HepG2 (cell line): ENCODE data around the gene LST1. TPM values are rescaled to one million over a fixed set of nuclear protein-coding genes. Genes with fewer than 3 reads are reported as not detected.

Experiments
- CHCHD3 ChIP-seq: sonication (generic); formaldehyde crosslinking; IDR thresholded peaks from 2 replicates; pipeline ENCODE4 v1.8.0; 2022; ENCODE audit warnings: mild to moderate bottlenecking, missing genetic modification reagents, moderate library complexity
- HIVEP1 ChIP-seq: sonication (generic); formaldehyde crosslinking; IDR thresholded peaks from 2 replicates; pipeline ENCODE4 v1.4.0; 2020; ENCODE audit warnings: mild to moderate bottlenecking, missing genetic modification reagents
- KMT2A ChIP-seq: sonication (generic); formaldehyde crosslinking; IDR thresholded peaks from 2 replicates; pipeline ENCODE4 v1.4.0; 2020; ENCODE audit warnings: missing genetic modification reagents
- LBX2 ChIP-seq: sonication (generic); formaldehyde crosslinking; IDR thresholded peaks from 2 replicates; pipeline ENCODE4 v1.5.0; 2020; ENCODE audit warnings: missing genetic modification reagents, mild to moderate bottlenecking, borderline replicate concordance
- NBN ChIP-seq: fragments of 450-650 bp; conservative IDR thresholded peaks from 2 replicates; pipeline ENCODE4 v1.6.1; 2017
- POLR2AphosphoS2 ChIP-seq: IDR thresholded peaks from 2 replicates; pipeline ENCODE4 v1.6.1; 2011; ENCODE audit warnings: low read depth, low read length, improper control_type of control experiment
- RBAK ChIP-seq: sonication (generic); formaldehyde crosslinking; IDR thresholded peaks from 2 replicates; pipeline ENCODE4 v1.5.1; 2020; ENCODE audit warnings: mild to moderate bottlenecking, missing genetic modification reagents
- RFX3 ChIP-seq: IDR thresholded peaks from 2 replicates; pipeline ENCODE4 v1.6.1; 2016; ENCODE audit warnings: missing biosample characterization, missing genetic modification reagents
- TCF7L2 ChIP-seq: IDR thresholded peaks from 2 replicates; pipeline ENCODE4 v1.6.1; 2011; ENCODE audit warnings: mild to moderate bottlenecking, low read depth, low read length, moderate library complexity
- THYN1 ChIP-seq: sonication (generic); formaldehyde crosslinking; IDR thresholded peaks from 2 replicates; pipeline ENCODE4 v1.8.1; 2023; ENCODE audit warnings: low read depth, mild to moderate bottlenecking, moderate library complexity, missing genetic modification reagents, borderline replicate concordance
- WIZ ChIP-seq: sonication (generic); formaldehyde crosslinking; IDR thresholded peaks from 2 replicates; pipeline ENCODE4 v1.5.1; 2020; ENCODE audit warnings: mild to moderate bottlenecking, missing genetic modification reagents
- ZBTB21 ChIP-seq: sonication (generic); formaldehyde crosslinking; IDR thresholded peaks from 2 replicates; pipeline ENCODE4 v1.4.0; 2020; ENCODE audit warnings: missing genetic modification reagents
- ZFY ChIP-seq: sonication (generic); formaldehyde crosslinking; IDR thresholded peaks from 2 replicates; pipeline ENCODE4 v1.4.0; 2020; ENCODE audit warnings: missing genetic modification reagents
- ZMYM4 ChIP-seq: sonication (generic); formaldehyde crosslinking; IDR thresholded peaks from 2 replicates; pipeline ENCODE4 v1.8.1; 2023; ENCODE audit warnings: mild to moderate bottlenecking, missing genetic modification reagents
- ZNF160 ChIP-seq: sonication (generic); formaldehyde crosslinking; IDR thresholded peaks from 2 replicates; pipeline ENCODE4 v1.8.0; 2022; ENCODE audit warnings: mild to moderate bottlenecking, inconsistent platforms, missing genetic modification reagents
- ZNF235 ChIP-seq: sonication (generic); formaldehyde crosslinking; IDR thresholded peaks from 2 replicates; pipeline ENCODE4 v1.8.1; 2023; ENCODE audit warnings: mild to moderate bottlenecking, missing genetic modification reagents, borderline replicate concordance
- ZNF383 ChIP-seq: sonication (generic); formaldehyde crosslinking; IDR thresholded peaks from 2 replicates; pipeline ENCODE4 v1.4.0; 2020; ENCODE audit warnings: missing genetic modification reagents, mild to moderate bottlenecking, borderline replicate concordance
- ZNF564 ChIP-seq: sonication (generic); formaldehyde crosslinking; IDR thresholded peaks from 2 replicates; pipeline ENCODE4 v1.8.1; 2023; ENCODE audit warnings: mild to moderate bottlenecking, missing genetic modification reagents
- ZNF569 ChIP-seq: sonication (generic); formaldehyde crosslinking; IDR thresholded peaks from 2 replicates; pipeline ENCODE4 v1.5.0; 2020; ENCODE audit warnings: mild to moderate bottlenecking, missing genetic modification reagents, moderate library complexity, borderline replicate concordance
- ZNF577 ChIP-seq: sonication (generic); formaldehyde crosslinking; IDR thresholded peaks from 2 replicates; pipeline ENCODE4 v1.4.0; 2020; ENCODE audit warnings: mild to moderate bottlenecking, low read depth, missing genetic modification reagents, borderline replicate concordance
- ZNF629 ChIP-seq: sonication (generic); formaldehyde crosslinking; conservative IDR thresholded peaks from 2 replicates; pipeline ENCODE4 v1.5.0; 2020; ENCODE audit warnings: missing genetic modification reagents
- polyA plus RNA-seq, 8 experiments: library from polyadenylated mRNA; depleted of rRNA in 3 of 8; stranded (reverse) in 7 of 8; unstranded in 1 of 8; fragments of >200 nt; fragmentation: Illumina TruSeq in 4 of 8; extraction: Trizol in 4 of 8; gene quantifications; 2 replicates each; pipeline versions ENCODE4 v1.2.1 to v1.2.3, GENCODE V29; 2011 to 2016; ENCODE audit warnings: low read depth in 4 of 8, missing spikeins in 1 of 8, mixed read lengths in 1 of 8; ENCODE audit not compliant: insufficient read depth in 1 of 8
- total RNA-seq, 5 experiments: library from RNA; depleted of rRNA; stranded (reverse); fragments of >200 nt; fragmentation: Illumina TruSeq; extraction: Trizol; gene quantifications; 2 replicates each; pipeline ENCODE4 v1.2.3, GENCODE V29; 2016; ENCODE audit warnings: low read depth in 1 of 5
- TF ChIP-seq, protein P1 (sequence below): sonication (generic); formaldehyde crosslinking; IDR thresholded peaks from 2 replicates; pipeline ENCODE4 v1.5.1; 2020; ENCODE audit warnings: mild to moderate bottlenecking, missing genetic modification reagents
- TF ChIP-seq, protein P2 (sequence below), 2 experiments: sonication (generic) in 1 of 2; formaldehyde crosslinking in 1 of 2; IDR thresholded peaks; 2 replicates each; pipeline versions ENCODE4 v1.5.1 to v1.6.1; 2011 to 2020; ENCODE audit warnings: borderline replicate concordance in 1 of 2, low read depth in 1 of 2, low read length in 1 of 2, mild to moderate bottlenecking in 1 of 2, missing genetic modification reagents in 1 of 2, moderate library complexity in 1 of 2
- TF ChIP-seq, protein P3 (sequence below): sonication (generic); formaldehyde crosslinking; IDR thresholded peaks from 2 replicates; pipeline ENCODE4 v1.4.0; 2020; ENCODE audit warnings: missing genetic modification reagents

LST1 gene
- total and polyA plus RNA-seq, 2 of the 13 experiments (the other 11 are each of a cell fraction or from before 2014, with no cell fraction given), result not detected

DNA sequence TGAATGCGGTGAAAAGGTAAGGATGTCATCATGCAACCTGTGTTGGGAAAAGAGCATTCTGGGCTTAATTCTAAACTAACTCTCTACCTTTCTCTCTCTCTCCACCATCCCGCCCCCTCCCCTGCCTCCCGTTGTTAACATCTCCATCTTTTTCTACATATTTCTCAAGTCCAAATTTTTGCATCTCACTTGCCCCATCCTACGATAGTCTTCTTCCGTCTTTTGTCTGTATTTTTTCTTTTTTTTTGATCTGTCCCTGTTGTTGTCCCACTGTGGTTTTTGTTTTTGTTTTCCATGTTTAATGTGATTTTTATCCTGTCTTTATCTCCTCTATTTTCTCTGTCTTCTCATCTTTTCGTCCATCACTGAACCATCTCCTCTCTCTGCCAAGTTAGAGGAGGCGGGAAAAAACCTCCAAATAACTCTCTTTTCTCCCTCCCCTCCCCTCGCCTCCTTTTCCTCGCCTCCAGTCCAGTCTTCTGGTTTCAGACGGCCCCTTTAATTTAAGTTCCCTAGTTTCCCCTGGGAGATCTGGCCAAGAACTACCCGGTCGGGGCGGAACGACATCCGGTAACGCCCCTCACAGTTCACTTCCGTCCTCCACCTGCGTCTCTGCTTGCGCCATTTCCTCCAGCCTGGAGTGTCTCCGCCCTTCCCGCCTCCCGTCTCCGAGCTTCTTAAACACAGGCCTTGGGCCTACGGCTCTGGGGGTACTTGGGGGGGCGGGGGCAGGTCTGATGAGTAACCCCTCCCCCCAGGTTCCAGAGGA is 38.9 kb upstream of the LST1 start, which contains the start of gene NFKBIL1 (continued):
- no peak for TF ChIP-seq RBAK (CRISPR knock-in tag)
- TF ChIP-seq KMT2A (CRISPR knock-in tag), result peak; percentile 71
- TF ChIP-seq ZNF569 (CRISPR knock-in tag), result no peak
- TF ChIP-seq LBX2 (CRISPR knock-in tag), result no peak
- TF ChIP-seq HIVEP1 (CRISPR knock-in tag), result 0 out of 2 replicates have a peak, but pooled peaks have one; percentile 21
- TF ChIP-seq ZNF160 (CRISPR knock-in tag), result no peak
- TF ChIP-seq ZNF383 (CRISPR knock-in tag), result peak; percentile 71; the same call in 1 of the 2 replicates
- TF ChIP-seq CHCHD3 (CRISPR knock-in tag), result no peak
- no peak; the same call in 1 of the 2 replicates for TF ChIP-seq RFX3 (CRISPR knock-in tag)
- no peak for TF ChIP-seq THYN1 (CRISPR knock-in tag)
- TF ChIP-seq, protein P1, sequence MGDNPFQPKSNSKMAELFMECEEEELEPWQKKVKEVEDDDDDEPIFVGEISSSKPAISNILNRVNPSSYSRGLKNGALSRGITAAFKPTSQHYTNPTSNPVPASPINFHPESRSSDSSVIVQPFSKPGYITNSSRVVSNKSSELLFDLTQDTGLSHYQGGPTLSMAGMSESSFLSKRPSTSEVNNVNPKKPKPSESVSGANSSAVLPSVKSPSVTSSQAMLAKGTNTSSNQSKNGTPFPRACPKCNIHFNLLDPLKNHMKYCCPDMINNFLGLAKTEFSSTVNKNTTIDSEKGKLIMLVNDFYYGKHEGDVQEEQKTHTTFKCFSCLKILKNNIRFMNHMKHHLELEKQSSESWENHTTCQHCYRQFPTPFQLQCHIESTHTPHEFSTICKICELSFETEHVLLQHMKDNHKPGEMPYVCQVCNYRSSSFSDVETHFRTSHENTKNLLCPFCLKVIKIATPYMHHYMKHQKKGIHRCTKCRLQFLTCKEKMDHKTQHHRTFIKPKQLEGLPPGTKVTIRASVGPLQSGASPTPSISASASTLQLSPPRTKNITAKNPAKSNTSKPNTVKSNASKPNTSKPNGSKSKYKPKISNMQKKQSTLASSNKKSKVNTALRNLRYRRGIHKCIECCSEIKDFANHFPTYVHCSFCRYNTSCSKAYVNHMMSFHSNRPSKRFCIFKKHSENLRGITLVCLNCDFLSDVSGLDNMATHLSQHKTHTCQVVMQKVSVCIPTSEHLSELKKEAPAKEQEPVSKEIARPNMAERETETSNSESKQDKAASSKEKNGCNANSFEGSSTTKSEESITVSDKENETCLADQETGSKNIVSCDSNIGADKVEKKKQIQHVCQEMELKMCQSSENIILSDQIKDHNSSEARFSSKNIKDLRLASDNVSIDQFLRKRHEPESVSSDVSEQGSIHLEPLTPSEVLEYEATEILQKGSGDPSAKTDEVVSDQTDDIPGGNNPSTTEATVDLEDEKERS, result no peak
- peak; percentile 92 for TF ChIP-seq ZFY
- TF ChIP-seq POLR2AphosphoS2, result no peak
- peak; percentile 58 for TF ChIP-seq ZMYM4
- TF ChIP-seq, protein P2, sequence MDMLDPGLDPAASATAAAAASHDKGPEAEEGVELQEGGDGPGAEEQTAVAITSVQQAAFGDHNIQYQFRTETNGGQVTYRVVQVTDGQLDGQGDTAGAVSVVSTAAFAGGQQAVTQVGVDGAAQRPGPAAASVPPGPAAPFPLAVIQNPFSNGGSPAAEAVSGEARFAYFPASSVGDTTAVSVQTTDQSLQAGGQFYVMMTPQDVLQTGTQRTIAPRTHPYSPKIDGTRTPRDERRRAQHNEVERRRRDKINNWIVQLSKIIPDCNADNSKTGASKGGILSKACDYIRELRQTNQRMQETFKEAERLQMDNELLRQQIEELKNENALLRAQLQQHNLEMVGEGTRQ (IDR thresholded peaks at IDR 0.05; ENCODE audit: low read depth, low read length), result no peak
- TF ChIP-seq, protein P2 (CRISPR knock-in tag; IDR thresholded peaks at IDR 0.05; ENCODE audit: borderline replicate concordance), result no peak
- peak; percentile 67; the same call in 1 of the 2 replicates for TF ChIP-seq ZNF564 (CRISPR knock-in tag)
- TF ChIP-seq TCF7L2, result no peak
- no peak for TF ChIP-seq WIZ (CRISPR knock-in tag)
- no peak for TF ChIP-seq NBN
- TF ChIP-seq, protein P3, sequence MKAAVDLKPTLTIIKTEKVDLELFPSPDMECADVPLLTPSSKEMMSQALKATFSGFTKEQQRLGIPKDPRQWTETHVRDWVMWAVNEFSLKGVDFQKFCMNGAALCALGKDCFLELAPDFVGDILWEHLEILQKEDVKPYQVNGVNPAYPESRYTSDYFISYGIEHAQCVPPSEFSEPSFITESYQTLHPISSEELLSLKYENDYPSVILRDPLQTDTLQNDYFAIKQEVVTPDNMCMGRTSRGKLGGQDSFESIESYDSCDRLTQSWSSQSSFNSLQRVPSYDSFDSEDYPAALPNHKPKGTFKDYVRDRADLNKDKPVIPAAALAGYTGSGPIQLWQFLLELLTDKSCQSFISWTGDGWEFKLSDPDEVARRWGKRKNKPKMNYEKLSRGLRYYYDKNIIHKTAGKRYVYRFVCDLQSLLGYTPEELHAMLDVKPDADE (CRISPR knock-in tag), result no peak
- TF ChIP-seq ZNF235 (CRISPR knock-in tag), result no peak
- TF ChIP-seq ZNF577, result no peak
- TF ChIP-seq ZNF629, result no peak
- no peak for TF ChIP-seq ZBTB21 (CRISPR knock-in tag)
